Measurements from ENCODE around the gene FILIP1L.

The FILIP1L gene

GRCh38 chr3:99943931-99944761 is 170.2 kb downstream of the FILIP1L start:
- DNase-seq = no peak

- DNase-seq = no peak
These were observed 173.1 kb downstream of the FILIP1L start for GRCh38 chr3:99941211-99941610.

DNA sequence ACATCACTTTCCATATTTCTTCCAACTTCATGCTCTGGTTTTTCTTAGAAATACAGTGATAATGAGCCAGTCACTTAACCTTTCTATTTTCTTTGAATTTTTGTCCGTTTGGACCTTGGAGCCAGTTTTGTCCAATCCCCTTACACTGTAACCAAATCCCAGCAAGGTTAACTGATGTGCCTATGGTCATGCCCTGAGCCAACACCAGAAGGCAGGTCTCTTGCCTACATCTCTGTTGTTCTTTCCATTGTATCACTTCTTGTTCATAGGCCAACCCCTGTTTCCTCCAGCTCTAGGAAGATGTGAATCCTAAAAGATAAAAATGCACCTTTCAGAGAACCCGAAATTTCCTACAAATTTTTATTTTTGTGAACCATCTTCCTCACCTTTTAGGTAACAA is 174.0 kb downstream of the FILIP1L start:
- no peak for DNase-seq

DNA sequence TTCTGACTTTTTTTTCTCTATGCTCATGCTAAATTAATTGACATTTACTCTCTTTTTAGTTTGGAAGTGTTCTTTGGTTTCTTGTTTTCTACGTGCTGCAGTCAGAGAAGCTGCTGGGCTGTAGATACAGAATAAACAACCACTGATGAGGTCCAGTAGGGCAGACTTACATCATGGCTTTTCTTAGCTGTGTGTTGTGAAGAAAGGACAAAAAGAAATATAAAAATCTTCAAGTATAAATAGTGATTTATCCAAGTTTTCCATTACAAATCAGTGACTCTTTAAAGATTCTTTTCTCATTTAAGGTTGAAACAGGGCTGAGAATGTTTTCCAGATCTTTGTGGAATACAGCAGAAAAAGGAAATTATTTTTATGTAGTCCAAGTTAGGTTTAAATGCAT is 174.4 kb downstream of the FILIP1L start:
- no peak for DNase-seq

GRCh38 chr3:99938270-99938911 is 175.9 kb downstream of the FILIP1L start:
- no peak for DNase-seq

GRCh38 chr3:99934975-99935797 is 179.1 kb downstream of the FILIP1L start:
- no peak for DNase-seq

DNA sequence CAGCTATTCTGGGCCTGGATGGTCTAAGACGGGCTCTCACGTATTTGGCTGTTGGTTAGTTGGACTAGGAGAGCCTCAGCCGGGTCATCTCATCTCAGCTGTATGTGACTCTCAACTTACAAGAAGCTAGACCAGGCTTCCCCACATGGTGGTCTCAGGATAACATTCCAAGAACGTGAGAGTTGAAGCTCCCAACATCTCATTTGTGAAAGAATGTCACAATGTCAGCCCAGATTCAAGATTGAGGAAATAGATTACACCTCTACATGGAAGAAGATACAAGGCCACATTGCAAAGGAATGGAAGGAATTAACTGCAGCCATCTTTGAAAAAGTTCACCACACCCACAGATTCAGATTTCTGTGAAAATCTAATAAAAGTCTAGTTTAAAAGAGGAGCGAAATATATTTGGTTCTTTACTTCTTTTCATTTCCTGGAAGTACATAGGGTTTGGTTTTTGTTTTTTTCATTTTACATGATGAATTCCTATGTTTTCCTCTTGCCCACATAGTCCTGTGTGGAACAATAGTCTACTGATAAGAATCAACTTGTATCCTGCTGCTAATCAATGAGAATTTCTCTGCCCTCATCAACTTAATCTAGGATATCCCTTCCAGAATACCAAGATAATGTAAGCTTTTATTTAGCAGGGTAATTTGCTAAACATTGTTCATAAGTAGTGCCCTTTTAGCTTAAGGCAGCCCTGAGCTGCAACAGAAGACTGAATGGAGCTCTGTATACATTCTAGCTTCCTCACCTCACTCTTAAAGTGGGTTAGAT is 180.1 kb downstream of the FILIP1L start:
- DNase-seq = no peak

DNA sequence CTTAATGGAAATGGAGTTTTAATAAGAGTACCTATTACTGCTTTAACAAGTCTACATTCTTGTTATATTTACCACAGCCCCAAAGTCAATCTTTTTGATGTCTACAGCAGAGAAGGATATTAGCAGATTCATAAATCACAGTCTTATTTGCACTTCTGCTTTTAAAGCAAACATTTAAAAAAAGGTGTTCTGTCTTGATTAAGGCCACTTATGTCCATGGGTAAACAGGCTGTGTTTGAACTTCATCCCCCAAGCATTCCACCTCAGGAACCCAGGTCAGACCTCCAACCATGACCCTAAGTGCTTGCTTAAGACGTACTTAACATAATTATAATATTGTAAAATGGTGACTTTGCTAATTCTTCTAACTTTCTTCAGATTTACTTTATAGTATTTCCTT is 183.2 kb downstream of the FILIP1L start:
- DNase-seq = no peak

GRCh38 chr3:99929745-99930139 is 184.6 kb downstream of the FILIP1L start:
- no peak for DNase-seq

DNA sequence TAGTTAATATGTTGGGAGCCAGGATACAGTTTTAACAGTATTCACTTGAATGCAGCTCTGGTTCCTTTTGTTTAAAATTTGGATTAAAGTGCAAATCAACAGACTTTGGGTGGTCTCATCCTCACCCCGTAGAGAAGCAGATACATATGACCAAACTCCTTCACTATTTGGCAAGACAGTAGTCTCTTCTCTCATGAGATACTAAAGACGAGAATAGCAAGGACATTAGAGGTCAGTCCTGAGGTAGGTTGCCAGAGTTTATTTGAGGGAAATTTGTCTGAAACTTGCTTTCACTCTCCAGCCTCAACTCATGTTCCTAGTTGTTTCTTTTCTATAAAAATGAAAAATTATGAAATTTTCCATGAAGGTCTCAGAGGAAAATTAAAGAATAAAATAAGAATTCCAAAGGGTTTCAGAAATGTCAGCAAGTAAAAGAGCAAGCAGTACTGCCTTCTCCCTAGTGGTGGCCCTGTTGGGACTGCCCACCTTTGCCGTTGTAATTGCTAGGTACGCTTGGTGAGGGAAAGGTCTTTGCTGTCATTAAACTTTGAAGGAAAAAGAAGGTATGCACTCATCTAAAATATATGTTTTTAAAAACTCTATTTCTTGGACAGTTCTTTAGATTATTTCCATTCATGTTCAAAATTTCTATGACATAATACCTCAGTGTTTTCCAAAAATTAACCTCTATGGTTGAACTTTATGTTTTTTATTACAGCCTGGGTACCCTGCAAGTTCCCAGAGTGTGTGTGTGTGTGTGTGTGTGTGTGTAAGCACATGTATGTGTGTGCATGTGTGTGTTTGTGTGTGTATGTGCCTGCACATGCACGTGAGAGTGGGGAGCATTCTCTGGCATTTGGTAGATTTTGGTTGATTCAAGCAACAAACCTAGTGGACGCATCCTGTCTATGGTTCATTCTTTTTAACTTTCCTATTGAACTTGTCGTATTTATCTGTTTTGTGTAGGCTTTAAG is 185.2 kb downstream of the FILIP1L start:
- no peak for DNase-seq

DNA sequence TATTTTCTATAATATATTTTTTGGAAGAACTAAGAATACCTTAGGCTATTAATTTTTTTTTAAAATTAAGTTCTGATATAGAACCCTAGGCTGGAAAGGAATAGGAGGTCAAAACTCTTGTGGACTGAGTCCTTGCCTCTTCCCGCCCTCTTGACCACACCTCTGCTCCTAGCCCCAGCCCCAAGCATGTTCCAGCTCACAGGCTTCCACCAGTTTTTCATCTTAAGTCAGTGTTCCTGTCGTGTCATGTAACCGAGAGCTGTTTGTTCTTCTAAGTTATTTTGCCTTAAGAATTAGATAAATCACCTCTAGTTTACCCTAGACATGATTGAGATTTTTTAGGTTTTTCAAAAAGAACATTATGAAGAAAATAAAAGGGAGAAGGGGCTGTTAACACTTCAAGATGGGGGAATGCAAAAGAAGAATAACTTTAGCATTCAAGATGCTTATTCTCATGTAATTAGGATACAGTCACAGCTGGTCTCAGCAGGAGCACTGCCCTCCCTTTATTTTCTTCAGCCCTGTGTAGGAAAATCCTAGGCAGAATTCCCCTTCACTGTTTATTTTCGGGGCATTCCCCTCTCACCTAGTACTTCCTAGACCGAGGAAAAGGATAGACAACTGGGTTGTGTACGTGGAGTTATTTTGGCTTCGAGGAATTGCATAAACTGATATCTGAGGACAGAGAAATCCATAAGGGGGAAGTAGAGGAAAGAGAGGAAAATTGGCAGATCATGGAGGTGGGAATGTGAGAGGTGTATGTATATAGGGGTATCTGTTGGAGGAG is 186.4 kb downstream of the FILIP1L start:
- DNase-seq = no peak

DNA sequence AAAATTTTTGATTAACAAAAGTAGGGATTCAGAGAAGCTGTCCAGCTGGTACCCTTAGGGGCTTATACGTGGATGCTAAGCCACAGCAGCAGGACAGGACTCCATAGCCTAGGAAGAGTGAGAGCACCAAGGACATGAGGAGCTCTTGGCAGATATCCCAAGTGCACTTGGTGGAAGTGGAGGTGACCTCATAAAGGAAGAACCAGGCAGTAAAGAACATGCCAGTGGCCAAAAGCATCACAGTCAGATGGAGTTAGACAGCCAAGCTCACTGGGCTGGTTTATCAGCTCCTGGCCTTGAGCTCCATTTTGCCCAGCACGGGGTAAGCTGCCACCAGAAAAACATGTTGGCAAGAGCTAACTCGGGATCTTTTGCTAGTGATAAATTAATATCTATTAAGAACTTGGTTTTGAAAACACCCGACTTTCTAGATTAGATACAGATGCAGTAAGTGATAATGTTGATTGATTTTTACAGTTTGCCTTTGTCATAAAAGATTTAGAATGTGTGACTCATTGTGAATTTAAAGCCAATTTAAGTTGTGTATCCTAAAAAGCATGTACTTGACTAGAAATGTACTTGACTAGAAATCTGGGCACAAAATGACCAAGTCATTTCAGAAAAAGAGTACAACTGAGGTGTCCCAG is 188.6 kb downstream of the FILIP1L start:
- DNase-seq = no peak

DNA sequence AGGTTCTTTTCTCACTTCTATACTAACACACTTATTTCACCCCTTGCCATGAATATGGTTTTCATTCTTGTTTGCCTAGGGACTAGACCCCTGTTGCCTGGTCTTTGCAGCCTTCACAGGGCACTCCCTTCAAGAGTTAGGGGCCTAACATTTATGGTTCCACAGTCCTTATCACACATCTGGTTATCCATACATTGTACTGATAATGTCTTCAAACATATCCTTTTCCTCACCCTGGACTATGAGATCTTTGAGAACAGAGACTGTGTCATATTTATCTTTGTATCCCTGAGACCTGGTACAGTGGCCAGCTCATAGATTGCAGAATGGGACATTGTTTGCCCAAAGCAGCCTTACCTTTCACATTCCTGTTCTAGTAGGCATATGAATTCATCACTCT is 190.4 kb downstream of the FILIP1L start:
- DNase-seq = no peak

- DNase-seq = no peak
These were observed 192.3 kb downstream of the FILIP1L start for GRCh38 chr3:99921986-99922385.

DNA sequence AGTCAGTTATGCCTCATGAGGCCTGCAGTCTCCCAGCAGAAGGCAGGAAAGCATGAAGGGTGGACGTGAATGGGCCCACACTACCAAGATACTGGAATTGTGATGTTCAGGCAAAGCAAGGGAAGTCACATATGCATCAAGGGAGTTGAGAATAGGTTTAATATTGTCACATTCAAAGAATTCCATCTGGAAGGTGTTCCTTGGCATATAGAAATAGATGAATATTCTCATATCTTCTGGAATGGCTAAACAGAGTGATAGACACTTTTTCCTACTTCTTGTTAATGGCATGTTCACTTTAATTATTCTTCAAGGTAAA is 193.0 kb downstream of the FILIP1L start:
- no peak for DNase-seq

GRCh38 chr3:99920481-99921376 is 193.6 kb downstream of the FILIP1L start:
- DNase-seq = no peak

DNA sequence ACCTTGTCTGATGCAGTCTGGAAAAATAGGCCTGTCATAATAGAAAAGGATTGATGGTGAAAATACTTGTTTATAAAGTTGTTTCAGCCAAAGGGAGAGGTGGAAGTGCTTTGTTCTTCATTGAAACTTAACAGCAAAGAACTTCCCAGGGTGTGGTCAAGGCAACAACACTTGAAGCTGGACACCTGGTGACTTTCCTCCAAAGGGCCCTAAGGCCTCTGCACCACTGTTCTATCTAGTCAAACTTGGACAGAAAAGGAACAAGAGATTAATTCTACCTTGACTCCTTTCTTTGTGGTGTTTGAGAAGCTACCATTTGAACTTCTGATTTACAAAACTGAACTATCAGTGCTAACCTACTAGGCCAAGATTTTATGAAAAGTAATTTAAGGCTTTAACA is 194.6 kb downstream of the FILIP1L start:
- DNase-seq = no peak

DNA sequence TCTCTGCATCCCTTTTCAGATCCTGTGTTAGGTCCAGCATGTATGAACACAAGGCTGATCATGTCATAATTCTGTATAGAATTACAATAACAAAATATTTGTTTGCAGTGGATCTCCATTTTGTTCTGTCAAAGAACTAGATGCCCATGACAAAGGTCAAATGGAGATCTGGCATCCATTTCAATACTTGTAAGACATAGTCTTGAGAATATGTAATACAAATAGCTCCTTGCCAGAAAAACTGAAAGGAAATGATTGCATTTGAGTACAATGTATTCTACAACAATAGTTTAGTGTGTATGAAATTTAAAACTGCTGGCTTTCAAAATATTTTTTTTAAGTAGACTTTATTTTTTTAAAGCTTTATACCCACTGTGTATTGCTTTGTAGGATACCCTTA is 195.6 kb downstream of the FILIP1L start:
- DNase-seq = no peak

GRCh38 chr3:99915906-99916432 is 198.3 kb downstream of the FILIP1L start:
- no peak for DNase-seq
